Measurements from ENCODE around the gene TMEM60.

Gene TMEM60

DNA sequence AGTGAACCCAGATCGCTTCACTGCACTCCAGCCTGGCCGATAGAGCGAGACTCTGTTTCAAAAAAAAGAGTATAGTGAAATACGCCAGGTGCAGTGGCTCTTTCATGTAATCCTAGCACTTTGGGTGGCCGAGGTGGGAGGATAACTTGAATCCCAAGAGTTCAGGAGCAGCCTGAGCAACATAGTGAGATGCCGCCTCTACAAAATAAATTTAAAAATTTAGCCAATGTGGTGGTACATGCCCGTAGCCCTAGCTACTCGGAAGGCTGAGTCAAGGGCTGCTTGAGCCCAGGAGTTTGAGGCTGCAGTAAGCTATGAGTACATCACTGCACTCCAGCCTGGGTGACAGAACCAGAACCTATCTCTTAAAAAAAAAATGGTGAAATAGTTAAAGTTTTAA lies 27.9 kb downstream of the TMEM60 start:
- peaks cover 21% of the 10 kb centered on the region for H3K36me3 ChIP-seq (replicated peaks; ENCODE audit: low read depth, low read length)
- H2AFZ ChIP-seq (ENCODE audit: low read depth, low read length) = no peak overlapping the region
- peaks cover 6% of the 10 kb centered on the region for H3K4me1 ChIP-seq (ENCODE audit: low read length)
- 0 out of 2 replicates have a peak, but pooled peaks cover 3% of the 10 kb centered on the region for H3K79me2 ChIP-seq (ENCODE audit: low read length)
- H3K4me3 ChIP-seq (ENCODE audit: low read length) = no peak overlapping the region
- H3K27me3 ChIP-seq (ENCODE audit: low read depth, low read length) = no peaks in the 10 kb centered on the region
- no peaks in the 10 kb centered on the region for H4K20me1 ChIP-seq (ENCODE audit: insufficient read depth, low read length)
- no peak for TF ChIP-seq CTCF (IDR thresholded peaks at IDR 0.05; ENCODE audit: low read depth, low read length)
- no peak for TF ChIP-seq EZH2phosphoT487 (IDR thresholded peaks at IDR 0.05; ENCODE audit: low read depth)
- H3K9me3 ChIP-seq (ENCODE audit: insufficient read depth, low read length) = no peaks in the 10 kb centered on the region
- H3K4me2 ChIP-seq (ENCODE audit: low read length) = no peak overlapping the region
- H3K9ac ChIP-seq (ENCODE audit: low read length) = no peak overlapping the region
- no peak overlapping the region for H3K27ac ChIP-seq (ENCODE audit: low read length)

DNA sequence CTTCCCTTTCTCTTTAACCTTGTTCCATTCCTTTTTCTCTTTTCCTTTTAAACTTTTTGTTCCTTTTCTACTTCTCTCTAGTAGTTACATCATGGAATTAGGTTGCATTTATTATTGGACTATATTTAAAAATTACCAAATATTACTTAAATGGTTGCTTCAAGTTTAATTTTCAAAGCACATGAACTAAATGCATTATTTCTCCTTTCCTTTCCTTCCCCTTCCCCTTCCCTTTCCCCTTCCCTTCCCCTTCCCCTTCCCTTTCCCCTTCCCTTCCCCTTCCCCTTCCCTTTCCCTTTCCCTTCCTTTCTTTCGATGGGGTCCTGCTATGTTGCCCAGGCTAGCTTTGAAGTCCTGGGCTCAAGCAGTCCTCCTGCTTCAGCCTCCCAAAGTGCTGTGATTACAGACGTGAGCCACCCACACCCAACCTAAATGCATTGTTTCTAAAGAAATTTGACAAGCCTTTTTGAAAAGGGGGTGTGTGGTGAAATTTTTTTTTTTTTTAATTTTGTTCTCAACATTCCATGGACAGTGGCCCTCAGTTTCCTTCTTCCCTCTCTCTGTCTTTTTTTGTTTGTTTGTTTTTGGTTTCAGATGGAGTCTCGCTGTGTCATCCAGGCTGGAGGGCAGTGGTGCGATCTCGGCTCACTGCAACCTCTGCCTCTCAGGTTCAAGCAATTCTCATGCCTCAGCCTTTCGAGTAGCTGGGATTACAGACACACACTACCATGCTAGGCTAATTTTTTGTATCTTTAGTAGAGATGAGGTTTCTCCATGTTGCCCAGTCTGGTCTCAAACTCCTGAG lies 31.2 kb downstream of the TMEM60 start:
- Histone ChIP-seq H3K27ac (ENCODE audit: low read length) (no peak overlapping the region), H3K4me1 (ENCODE audit: low read length) (peaks cover 8% of the 10 kb centered on the region)

GRCh38 chr7:77765906-77766800 lies 32.1 kb downstream of the TMEM60 start:
- Histone ChIP-seq H3K9me3 (ENCODE audit: insufficient read depth, low read length) (no peaks in the 10 kb centered on the region), H3K79me2 (ENCODE audit: low read length) (peaks cover 25% of the 10 kb centered on the region), H3K27ac (ENCODE audit: low read length) (no peak overlapping the region), H4K20me1 (ENCODE audit: insufficient read depth, low read length) (no peaks in the 10 kb centered on the region; the same call in 1 of the 2 replicates), H3K27me3 (ENCODE audit: low read depth, low read length) (no peaks in the 10 kb centered on the region), H2AFZ (ENCODE audit: low read depth, low read length) (no peak overlapping the region), H3K36me3 (replicated peaks; ENCODE audit: low read depth, low read length) (peaks cover 2% of the 10 kb centered on the region), H3K4me3 (ENCODE audit: low read length) (no peak overlapping the region), H3K4me2 (ENCODE audit: low read length) (no peak overlapping the region), H3K4me1 (ENCODE audit: low read length) (peaks cover 11% of the 10 kb centered on the region), H3K9ac (ENCODE audit: low read length) (no peak overlapping the region)
- no peak for TF ChIP-seq EZH2phosphoT487 (IDR thresholded peaks at IDR 0.05; ENCODE audit: low read depth)

More for the DNA sequence above, 31.2 kb downstream of the TMEM60 start:
- Histone ChIP-seq H2AFZ (ENCODE audit: low read depth, low read length) (no peak overlapping the region), H3K9ac (ENCODE audit: low read length) (no peak overlapping the region), H3K36me3 (replicated peaks; ENCODE audit: low read depth, low read length) (peaks cover 2% of the 10 kb centered on the region), H3K4me3 (ENCODE audit: low read length) (no peak overlapping the region), H4K20me1 (ENCODE audit: insufficient read depth, low read length) (no peaks in the 10 kb centered on the region; the same call in 1 of the 2 replicates), H3K27me3 (ENCODE audit: low read depth, low read length) (no peaks in the 10 kb centered on the region), H3K9me3 (ENCODE audit: insufficient read depth, low read length) (no peaks in the 10 kb centered on the region), H3K4me2 (ENCODE audit: low read length) (no peak overlapping the region), H3K79me2 (ENCODE audit: low read length) (peaks cover 18% of the 10 kb centered on the region)
- TF ChIP-seq EZH2phosphoT487 (IDR thresholded peaks at IDR 0.05; ENCODE audit: low read depth) = no peak
- no peak for TF ChIP-seq CTCF (IDR thresholded peaks at IDR 0.05; ENCODE audit: low read depth, low read length)

DNA sequence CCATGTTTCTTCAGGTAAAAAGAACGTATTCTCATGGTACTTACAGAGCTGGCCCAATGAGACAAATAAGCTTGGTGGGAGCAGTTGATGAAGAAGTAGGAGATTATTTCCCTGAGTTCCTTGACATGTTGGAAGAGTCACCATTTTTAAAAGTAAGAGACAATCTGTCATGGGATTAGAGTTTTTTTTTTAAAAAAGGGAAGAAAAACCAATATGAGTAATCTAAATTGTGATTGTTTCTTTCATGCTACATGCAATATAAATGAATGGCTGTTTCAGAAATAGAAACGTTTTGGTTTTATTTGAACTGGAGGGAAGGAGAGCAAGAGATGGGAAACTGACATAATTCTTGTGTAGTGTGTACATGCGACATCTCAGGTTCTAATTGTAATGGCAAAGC lies 32.8 kb downstream of the TMEM60 start:
- no peaks in the 10 kb centered on the region for H3K9me3 ChIP-seq (ENCODE audit: insufficient read depth, low read length)
- no peak overlapping the region for H3K4me2 ChIP-seq (ENCODE audit: low read length)
- no peak overlapping the region for H3K4me3 ChIP-seq (ENCODE audit: low read length)
- H3K36me3 ChIP-seq (replicated peaks; ENCODE audit: low read depth, low read length) = peaks cover 2% of the 10 kb centered on the region
- H3K27ac ChIP-seq (ENCODE audit: low read length) = no peak overlapping the region
- peaks cover 18% of the 10 kb centered on the region for H3K4me1 ChIP-seq (ENCODE audit: low read length)
- H4K20me1 ChIP-seq (ENCODE audit: insufficient read depth, low read length) = no peaks in the 10 kb centered on the region; the same call in 1 of the 2 replicates
- no peak overlapping the region for H3K9ac ChIP-seq (ENCODE audit: low read length)
- no peak overlapping the region for H2AFZ ChIP-seq (ENCODE audit: low read depth, low read length)
- H3K79me2 ChIP-seq (ENCODE audit: low read length) = peaks cover 31% of the 10 kb centered on the region
- H3K27me3 ChIP-seq (ENCODE audit: low read depth, low read length) = no peaks in the 10 kb centered on the region
- TF ChIP-seq EZH2phosphoT487 (IDR thresholded peaks at IDR 0.05; ENCODE audit: low read depth) = no peak
- no peak for TF ChIP-seq CTCF (IDR thresholded peaks at IDR 0.05; ENCODE audit: low read depth, low read length)

All from OCI-LY3 (cell line).